Left lung (tissue), 10 donors: ENCODE measurements around the gene C1GALT1C1. TPM values are rescaled to one million over a fixed set of nuclear protein-coding genes. Genes with fewer than 3 reads are reported as not detected.
"Not testable (repeated sequence)": the region's sequence is repeated elsewhere in the genome, so short reads cannot be mapped to it uniquely, and the experiment has no call there.

Experiments used
- ATAC-seq: fragments of 200-7000 bp; cut with Tn5 transposase; one replicate; pipeline ENCODE4 v1.9.1; 2020; ENCODE audit warnings: moderate library complexity
- DNase-seq, 4 donors: peaks; one replicate each; pipeline ENCODE4 v3.0.0-alpha.2; 2013 to 2020
- H3K27ac ChIP-seq, 2 donors: fragments of 200-600 bp; sonication (generic) in 1 of 2; one replicate each; pipeline versions ENCODE4 v1.5.0 to v1.8.0; 2020 to 2021
- H3K27me3 ChIP-seq, 2 donors: fragments of 200-600 bp; sonication (generic) in 1 of 2; one replicate each; pipeline versions ENCODE4 v1.5.0 to v1.8.0; 2020 to 2021
- H3K36me3 ChIP-seq, 2 donors: fragments of 200-600 bp; sonication (generic) in 1 of 2; one replicate each; pipeline versions ENCODE4 v1.5.0 to v1.8.0; 2020 to 2021
- H3K4me1 ChIP-seq, 2 donors: fragments of 200-600 bp; one replicate each; pipeline ENCODE4 v1.8.0; 2021
- H3K4me3 ChIP-seq, 2 donors: fragments of 200-600 bp; sonication (generic) in 1 of 2; one replicate each; pipeline versions ENCODE4 v1.5.0 to v1.8.0; 2020 to 2021; ENCODE audit warnings: mild to moderate bottlenecking in 1 of 2
- H3K9me3 ChIP-seq, 2 donors: fragments of 200-600 bp; sonication (generic) in 1 of 2; one replicate each; pipeline versions ENCODE4 v1.5.0 to v1.8.0; 2020 to 2021
- CTCF ChIP-seq, 2 donors: fragments of 200-600 bp; sonication (generic) in 1 of 2; IDR thresholded peaks; one replicate each; pipeline versions ENCODE4 v1.5.0 to v1.8.0; 2021; ENCODE audit warnings: antibody characterized with exemption in 2 of 2
- intact Hi-C, 2 donors: fragments of 100-400 bp; cut with DNase I; formaldehyde crosslinking; loops; one replicate each; pipeline versions ENCODE4 v1.11.2 to v1.14.2; 2022
- polyA plus RNA-seq, 6 donors: library from polyadenylated mRNA; unstranded; fragments of 120-200 nt; gene quantifications; one replicate each; pipeline ENCODE4 v1.2.1, GENCODE V29; 2013; ENCODE audit not compliant: insufficient read length in 6 of 6
- total RNA-seq, 2 donors: library from RNA; stranded (reverse); fragmentation: NEBNext Ultra II Directional; extraction: Animal tissue kit (Norgen Biotek cat#: 25700); gene quantifications; one replicate each; pipeline ENCODE4 v1.2.1, GENCODE V29; 2021
- donor health status: DM: no; HTN: yes; CAD: no.
- donor health status: DM: no; HTN: no; CAD: no.

Gene C1GALT1C1
- total and polyA plus RNA-seq, 8 donors = 19.9 to 28.3 (median 24.5) TPM

DNA sequence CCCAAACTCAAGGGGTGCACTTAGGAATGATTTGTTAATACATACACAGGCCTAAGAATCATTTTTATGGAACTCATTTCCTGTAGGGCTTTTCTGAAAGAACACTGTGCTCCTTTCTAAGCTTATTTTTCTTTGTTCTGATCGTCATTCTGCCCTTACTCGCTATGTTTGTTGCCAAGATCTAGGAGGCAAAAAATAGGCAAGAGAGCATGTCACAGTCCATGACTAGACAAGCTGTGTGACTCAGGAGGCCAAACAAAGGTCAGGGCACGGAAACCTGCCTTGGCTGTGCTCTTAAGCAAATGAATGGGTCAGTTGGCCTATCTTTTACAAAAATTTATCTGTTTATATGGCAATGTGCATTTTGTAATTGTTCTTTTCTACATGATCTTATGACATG is 42.5 kb upstream of the C1GALT1C1 start:
- DNase-seq (no peak), ATAC-seq (peak; percentile 48)
- intact Hi-C loops = no loop called here
- H3K4me1 ChIP-seq = no peaks in the 10 kb centered on the region
- TF ChIP-seq CTCF (IDR thresholded peaks at IDR 0.05) = no peak
- no peaks in the 10 kb centered on the region for H3K27me3 ChIP-seq
- no peak overlapping the region for H3K27ac ChIP-seq
- no peaks in the 10 kb centered on the region for H3K9me3 ChIP-seq
- H3K4me3 ChIP-seq = no peak overlapping the region
- no peaks in the 10 kb centered on the region for H3K36me3 ChIP-seq

- intact Hi-C loops = no loop called here
- H3K4me1 ChIP-seq = no peaks in the 10 kb centered on the region
- no peak for TF ChIP-seq CTCF (IDR thresholded peaks at IDR 0.05)
- H3K36me3 ChIP-seq = no peaks in the 10 kb centered on the region
- ATAC-seq (no peak), DNase-seq (no peak)
- H3K9me3 ChIP-seq = no peaks in the 10 kb centered on the region
- no peak overlapping the region for H3K27ac ChIP-seq
- H3K4me3 ChIP-seq = no peak overlapping the region
- H3K27me3 ChIP-seq = no peaks in the 10 kb centered on the region
Observed at GRCh38 chrX:120671963-120672362, 42.1 kb upstream of the C1GALT1C1 start.

DNA sequence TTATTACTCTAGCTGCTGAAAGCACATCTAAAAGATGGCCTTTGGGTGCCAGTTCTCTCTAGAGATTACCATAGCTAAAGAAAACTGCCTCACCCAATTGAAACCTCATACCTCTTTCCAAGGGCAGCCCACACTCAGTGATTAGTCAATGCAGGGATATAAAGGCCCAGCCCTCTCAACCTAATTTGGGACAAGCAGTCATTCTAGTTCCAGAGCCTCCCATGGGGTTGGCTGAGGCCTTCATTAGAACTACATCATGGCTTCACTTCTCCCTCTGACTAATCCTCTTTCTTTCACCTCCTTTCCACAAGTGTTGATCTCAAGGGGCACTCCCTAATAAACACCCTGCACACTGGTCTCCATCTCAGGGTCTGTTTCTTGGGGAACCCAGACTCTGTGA is 38.5 kb upstream of the C1GALT1C1 start:
- H3K36me3 ChIP-seq = no peaks in the 10 kb centered on the region
- no peaks in the 10 kb centered on the region for H3K27me3 ChIP-seq
- no peaks in the 10 kb centered on the region for H3K4me1 ChIP-seq
- no peak overlapping the region for H3K4me3 ChIP-seq
- H3K27ac ChIP-seq = no peak overlapping the region
- TF ChIP-seq CTCF (IDR thresholded peaks at IDR 0.05) = no peak
- DNase-seq (no peak), ATAC-seq (no peak)
- intact Hi-C loops = loop anchor here in 1 of 2 donors (10.0 kb wide), 1 partner anchor 174 kb away; no protein-coding TSS in a partner anchor
- no peaks in the 10 kb centered on the region for H3K9me3 ChIP-seq

GRCh38 chrX:120664535-120664934 is 34.7 kb upstream of the C1GALT1C1 start:
- intact Hi-C loops = loop anchor here in 1 of 2 donors (10.0 kb wide), 1 partner anchor 170 kb away; no protein-coding TSS in a partner anchor
- not testable (repeated sequence) for H3K36me3 ChIP-seq, DNase-seq, H3K4me1 ChIP-seq, H3K4me3 ChIP-seq, H3K27me3 ChIP-seq, H3K27ac ChIP-seq, H3K9me3 ChIP-seq, ATAC-seq

DNA sequence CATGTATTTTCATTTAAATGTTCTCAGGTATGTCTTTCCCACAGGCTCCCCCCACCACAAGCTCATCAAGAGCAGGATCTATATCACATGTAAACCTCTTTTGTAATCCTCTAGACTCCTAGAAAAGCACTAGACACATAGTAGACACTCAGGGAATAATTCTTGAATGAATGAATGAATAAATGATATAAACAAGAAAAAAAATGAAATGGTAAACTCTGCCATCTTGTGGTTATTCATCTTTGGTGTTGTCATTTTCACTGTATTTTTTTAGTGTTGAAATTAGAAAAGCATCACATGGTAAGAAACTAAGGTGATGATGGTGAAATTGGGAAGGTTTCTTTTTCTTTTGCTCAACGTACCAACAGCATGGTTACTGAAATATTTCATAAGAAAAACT is 34.2 kb upstream of the C1GALT1C1 start:
- H3K9me3 ChIP-seq = no peaks in the 10 kb centered on the region
- H3K27ac ChIP-seq = no peak overlapping the region
- no peaks in the 10 kb centered on the region for H3K4me1 ChIP-seq
- H3K27me3 ChIP-seq = no peaks in the 10 kb centered on the region
- TF ChIP-seq CTCF (IDR thresholded peaks at IDR 0.05) = peak in 1 of 2 donors; percentile 9
- ATAC-seq (no peak), DNase-seq (peak in 1 of 4 donors; percentile 1)
- no peak overlapping the region for H3K4me3 ChIP-seq
- intact Hi-C loops = loop anchor here in 1 of 2 donors (10.0 kb wide), 1 partner anchor 169 kb away; no protein-coding TSS in a partner anchor
- no peaks in the 10 kb centered on the region for H3K36me3 ChIP-seq

GRCh38 chrX:120662662-120663061 is 32.8 kb upstream of the C1GALT1C1 start:
- no peak for DNase-seq
- no peaks in the 10 kb centered on the region for H3K4me1 ChIP-seq
- no peak overlapping the region for H3K4me3 ChIP-seq
- ATAC-seq = no peak
- TF ChIP-seq CTCF (IDR thresholded peaks at IDR 0.05) = no peak
- no peak overlapping the region for H3K27ac ChIP-seq
- H3K36me3 ChIP-seq = no peaks in the 10 kb centered on the region
- intact Hi-C loops = loop anchor here in 1 of 2 donors (10.0 kb wide), 1 partner anchor 168 kb away; no protein-coding TSS in a partner anchor
- H3K9me3 ChIP-seq = no peaks in the 10 kb centered on the region
- no peaks in the 10 kb centered on the region for H3K27me3 ChIP-seq
